Activated T-helper 1 cell treated with Interleukin-2 at 50 U/mL for 16 hours (primary cell): ENCODE measurements around the gene PTGES3.
"Not testable (repeated sequence)": the region's sequence is repeated elsewhere in the genome, so short reads cannot be mapped to it uniquely, and the experiment has no call there.

ENCODE experiments used
- DNase-seq: peaks from one replicate; pipeline ENCODE4 v3.0.0-alpha.2; 2020; ENCODE audit warnings: low read depth

The PTGES3 gene

DNA sequence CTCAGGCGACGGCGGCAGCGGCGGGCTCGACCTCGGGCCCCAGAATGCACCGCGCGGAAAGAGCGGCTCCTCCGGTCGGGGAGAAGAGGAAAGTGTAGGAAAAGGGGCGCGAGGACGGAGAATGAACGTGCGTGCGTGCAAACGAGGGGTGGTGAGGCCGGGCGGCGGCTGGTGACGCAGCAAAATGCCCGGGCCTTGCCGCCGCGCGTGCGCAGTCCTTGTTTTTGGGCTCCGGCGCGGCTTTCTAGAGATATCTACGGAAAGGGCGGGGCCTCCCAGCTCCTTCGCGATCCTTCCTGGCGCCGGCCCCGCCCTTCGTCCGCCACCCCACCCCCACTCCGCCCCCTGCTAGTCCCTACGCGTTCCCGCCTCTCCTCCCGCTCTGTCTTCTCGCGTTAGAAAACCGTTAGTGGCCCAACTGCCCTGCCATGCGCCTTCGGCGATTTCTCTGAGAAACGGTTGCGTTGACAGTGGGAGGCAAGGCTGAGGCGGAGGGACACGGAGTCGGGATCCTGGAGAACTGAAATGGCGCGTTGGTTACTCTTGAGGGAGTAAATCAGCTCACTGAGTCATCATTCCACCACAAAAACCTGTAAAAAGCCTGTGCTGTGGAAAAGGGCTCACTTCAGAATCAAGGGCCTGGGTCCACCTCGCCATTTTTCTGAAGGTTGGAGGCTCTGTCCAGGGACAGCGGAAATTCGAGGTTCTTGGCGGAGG is at the start of gene PTGES3:
Gene PTGES3 (minus strand): TSS at position 156 of the 717 bp plus-strand sequence. CDS start 285 bp downstream, outside the sequence.
- peak; percentile 97 for DNase-seq

GRCh38 chr12:56728139-56728861 is 40.2 kb upstream of the PTGES3 start:
- DNase-seq = no peak

DNA sequence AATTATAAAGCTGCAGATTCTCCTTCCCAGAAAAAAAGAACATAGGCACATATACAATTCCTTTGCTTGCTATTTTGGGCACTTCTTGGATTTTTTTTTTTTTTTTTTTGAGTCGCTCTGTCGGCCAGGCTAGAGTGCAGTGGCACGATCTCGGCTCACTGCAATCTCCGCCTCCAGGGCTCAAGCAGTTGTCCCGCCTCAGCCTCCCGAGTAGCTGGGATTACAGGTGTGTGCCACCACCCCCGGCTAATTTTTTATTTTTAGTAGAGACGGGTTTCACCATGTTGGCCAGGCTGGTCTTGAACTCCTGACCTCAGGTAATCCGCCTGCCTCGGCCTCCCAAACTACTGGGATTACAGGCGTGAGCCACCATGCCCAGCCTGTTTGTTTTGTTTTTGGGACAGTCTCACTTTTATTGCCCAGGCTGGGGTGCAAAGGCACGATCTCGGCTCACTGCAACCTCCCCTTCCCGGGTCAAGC is 38.2 kb upstream of the PTGES3 start:
- not testable (repeated sequence) for DNase-seq

- no peak for DNase-seq
Observed at GRCh38 chr12:56725723-56726102, 37.6 kb upstream of the PTGES3 start.

DNA sequence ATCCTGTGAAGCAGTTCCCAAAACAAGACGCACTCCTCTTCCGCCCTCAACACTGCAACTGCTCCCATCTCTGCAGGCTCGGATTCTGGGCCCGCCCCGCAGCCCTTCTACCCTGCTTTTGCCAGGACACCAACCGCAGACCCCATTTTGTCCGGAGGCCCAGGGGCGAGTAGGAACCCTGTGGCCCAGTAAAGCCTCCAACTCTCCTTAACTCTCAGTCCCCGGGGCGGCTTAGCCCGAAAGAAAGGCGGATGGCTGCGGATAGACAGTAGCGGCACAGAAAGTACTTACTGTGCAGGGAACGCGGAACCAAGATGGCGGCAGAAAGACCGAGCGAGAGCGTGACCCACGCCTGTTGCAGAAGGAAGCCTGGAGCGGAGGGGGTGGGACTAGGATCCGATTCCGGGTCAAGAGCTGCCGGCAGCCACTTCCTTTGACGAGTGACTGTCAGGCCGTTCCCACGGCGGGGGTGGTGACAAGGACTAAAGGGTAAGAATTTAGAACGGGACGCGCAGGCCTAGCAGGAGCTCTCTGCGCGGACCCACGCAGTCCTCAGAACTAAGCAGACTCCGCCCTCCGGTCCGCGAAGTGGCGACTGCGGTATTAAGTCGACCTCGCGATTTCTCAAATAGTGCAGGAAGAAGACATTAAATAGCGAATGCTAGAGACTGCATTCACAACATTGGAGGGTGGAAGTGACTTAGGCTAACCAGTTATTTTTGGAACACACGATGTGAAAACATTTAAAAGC is 37.1 kb upstream of the PTGES3 start, which contains the start of gene NACA:
Gene NACA (minus strand): TSS at position 328 of the 751 bp plus-strand sequence. CDS start 778 bp downstream, outside the sequence.
- DNase-seq = peak; percentile 94

DNA sequence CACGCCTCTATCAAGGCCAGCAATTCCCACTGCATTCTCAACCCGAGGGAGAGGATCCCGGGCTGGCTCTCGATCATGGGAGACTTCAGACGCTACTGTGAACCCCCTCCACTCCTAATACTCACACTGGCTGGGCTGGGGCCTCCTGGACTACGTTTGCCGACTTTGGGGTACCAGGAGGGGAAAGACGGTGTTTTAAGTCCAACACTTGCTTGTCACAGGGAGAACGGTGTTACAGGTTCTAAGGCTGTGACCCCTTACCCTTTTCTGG is 36.6 kb upstream of the PTGES3 start:
- no peak for DNase-seq

- DNase-seq = no peak
Observed at GRCh38 chr12:56723889-56724700, 36.0 kb upstream of the PTGES3 start.

DNA sequence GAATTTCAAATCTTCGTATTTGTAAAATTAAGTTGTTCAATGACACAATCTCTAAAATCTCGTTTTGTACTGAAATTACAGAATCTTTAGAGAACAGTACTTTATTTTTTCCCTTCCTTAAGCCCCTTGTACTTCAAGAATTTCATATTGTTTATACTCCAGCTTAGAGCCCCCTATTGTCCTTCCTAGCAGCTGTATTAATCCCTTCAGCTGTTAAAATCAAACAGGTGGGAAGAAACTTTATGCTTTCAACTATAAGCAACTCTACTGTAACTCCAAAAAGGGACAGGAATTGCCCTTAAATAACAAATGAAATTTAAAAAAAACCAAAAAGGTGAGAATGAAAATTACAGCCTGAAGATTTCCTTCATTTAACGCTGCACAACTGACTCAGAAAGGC is 35.3 kb upstream of the PTGES3 start:
- DNase-seq = no peak

GRCh38 chr12:56722832-56723231 is 34.7 kb upstream of the PTGES3 start:
- no peak for DNase-seq

DNA sequence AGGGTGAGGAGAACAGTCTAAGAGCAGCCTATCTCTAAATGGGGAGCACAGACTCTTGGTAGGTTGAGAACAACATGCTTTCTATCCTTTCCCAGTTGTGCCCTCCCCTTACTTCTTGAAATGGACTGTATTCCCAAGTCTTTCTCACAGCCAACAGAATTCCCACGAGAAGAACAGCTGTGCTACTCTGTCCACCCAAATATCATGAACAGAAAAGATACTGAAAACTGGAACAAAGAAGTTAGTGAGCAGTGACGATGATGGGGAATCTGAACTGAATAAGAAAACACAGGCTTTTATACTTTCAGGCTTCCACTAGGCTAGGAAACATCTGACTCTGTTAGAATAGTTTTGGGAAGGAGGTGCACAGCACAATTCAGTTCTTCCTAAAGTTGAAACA is 33.6 kb upstream of the PTGES3 start:
- DNase-seq = no peak

DNA sequence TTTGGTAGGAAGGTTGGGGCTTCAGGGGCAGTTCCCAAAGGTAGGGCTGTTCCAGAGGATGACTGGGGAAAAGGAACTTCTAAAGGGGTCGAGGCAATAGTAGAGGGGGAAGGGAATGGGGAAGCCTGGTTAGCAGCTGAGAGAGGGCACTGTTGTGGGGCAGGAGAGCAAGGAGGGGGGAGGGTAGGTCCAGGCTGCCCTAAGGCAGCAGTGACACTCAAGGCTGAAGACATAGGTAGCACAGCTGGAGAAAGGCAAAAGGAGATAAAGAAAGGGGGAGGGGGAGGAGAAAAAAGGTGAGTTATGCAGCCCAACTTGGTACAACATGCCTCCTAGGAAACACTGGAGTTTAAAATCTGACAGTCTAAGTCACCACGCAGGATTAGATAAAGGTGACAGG is 33.1 kb upstream of the PTGES3 start:
- DNase-seq = no peak

DNA sequence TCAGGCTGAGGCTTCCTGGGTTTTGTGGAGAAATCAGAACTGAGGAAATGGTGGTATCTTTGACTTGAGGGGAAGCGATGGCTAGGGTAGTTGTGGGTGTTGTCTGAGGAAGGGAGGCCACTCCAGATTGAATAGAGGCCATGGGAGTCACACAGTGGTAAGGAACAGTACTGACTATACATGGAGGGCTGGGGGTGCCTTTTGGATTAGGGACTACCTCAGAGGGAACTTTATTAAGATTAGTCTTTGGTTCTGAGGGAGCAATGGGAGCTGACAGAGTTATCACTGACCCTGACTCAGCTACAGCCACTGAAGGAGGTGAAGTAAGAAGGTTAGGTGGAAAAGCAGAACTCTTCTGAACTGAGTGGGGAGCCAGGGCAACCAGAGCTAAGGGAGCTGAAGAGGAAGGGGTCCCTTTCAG is 32.7 kb upstream of the PTGES3 start:
- no peak for DNase-seq

- no peak for DNase-seq
Observed at GRCh38 chr12:56719056-56719455, 31.0 kb upstream of the PTGES3 start.

GRCh38 chr12:56718636-56719035 is 30.6 kb upstream of the PTGES3 start:
- no peak for DNase-seq

DNA sequence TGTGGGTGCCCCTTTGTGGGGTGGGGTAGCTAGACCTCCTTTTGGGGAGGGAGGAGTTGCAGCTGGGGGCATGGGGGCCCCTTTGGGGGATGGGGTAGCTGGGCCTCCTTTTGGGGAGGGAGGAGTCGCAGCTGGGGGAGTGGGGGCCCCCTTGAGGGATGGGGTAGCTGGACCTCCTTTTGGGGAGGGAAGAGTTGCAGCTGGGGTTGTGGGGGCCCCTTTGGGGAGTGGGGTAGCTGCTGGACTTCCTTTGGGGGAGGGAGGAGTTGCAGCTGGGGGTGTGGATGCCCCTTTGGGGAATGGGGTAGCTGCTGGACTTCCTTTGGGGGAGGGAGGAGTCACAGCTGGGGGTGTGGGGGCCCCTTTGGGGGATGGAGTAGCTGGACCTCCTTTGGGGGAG is 30.1 kb upstream of the PTGES3 start:
- no peak for DNase-seq

GRCh38 chr12:56716933-56717880 is 29.1 kb upstream of the PTGES3 start:
- no peak for DNase-seq

DNA sequence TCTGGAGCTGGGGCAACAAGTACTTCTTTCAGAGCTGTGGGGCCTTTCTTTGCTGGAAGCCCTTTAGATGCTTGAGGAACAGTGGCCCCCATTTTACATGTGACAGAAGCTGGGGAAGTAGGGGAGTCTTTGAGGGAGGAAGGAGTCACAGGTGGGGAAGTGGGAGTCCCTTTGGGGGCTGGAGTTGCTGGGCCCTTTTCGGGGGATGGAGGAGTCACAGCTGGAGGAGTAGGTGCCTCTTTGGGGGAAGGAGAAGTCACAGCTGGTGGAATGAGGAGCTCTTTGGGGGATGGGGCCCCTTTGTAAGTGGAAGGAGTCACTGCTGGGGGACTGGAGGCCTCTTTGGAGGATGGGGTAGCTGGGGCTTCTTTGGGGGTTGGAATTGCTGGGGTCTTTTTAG is 28.4 kb upstream of the PTGES3 start:
- DNase-seq = no peak

- no peak for DNase-seq
Observed at GRCh38 chr12:56715798-56716197, 27.7 kb upstream of the PTGES3 start.

DNA sequence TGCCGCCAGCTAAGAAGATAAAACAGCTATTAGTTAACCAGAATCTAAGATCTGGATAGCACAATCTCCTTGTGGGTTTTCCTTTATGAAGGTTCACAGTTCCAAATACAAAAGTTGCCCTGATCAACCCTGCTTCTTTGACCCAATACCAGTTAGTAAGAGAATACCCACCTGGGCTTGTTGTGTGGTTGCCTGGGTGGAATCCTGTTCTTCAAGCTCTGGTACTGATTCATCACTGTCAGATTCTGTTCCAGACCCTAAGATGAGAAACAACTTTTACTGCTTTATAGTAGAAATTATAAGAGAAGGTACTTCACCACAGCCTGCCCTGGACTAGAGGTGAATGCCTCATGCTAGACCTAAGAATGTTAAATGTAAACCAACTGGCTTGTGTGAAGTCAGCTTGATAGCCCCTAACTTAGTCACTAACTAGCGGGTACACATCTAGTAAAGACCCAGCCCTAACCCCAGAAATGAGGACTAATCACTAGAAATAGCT is 26.4 kb upstream of the PTGES3 start:
- no peak for DNase-seq

DNA sequence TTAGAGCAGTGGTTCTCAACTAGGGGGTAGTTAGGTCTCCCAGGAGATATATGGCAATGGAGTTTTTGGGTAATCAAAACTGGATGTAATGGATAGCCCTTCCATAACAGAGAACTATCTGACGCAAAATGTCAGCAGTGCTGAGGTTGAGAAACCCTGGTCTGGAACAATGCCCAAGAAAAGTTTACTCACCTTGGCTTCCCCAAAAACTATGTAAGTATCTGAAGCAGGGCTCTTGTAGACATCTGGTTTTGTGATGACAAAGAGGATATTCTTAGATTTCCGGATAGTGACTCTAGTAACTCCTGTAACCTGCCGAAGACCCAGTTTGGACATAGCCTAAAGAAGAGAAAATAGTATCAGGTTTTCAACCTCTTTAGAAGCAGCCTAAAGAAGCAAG is 25.3 kb upstream of the PTGES3 start:
- DNase-seq = no peak
